Medulla oblongata (tissue), 1 donor: ENCODE data around the gene PAQR9.
"Not testable (repeated sequence)": the region's sequence is repeated elsewhere in the genome, so short reads cannot be mapped to it uniquely, and the experiment has no call there.

Experiments
- DNase-seq: peaks from one replicate; pipeline ENCODE4 v3.0.0-alpha.2; 2015; ENCODE audit errors: extremely low spot score

The PAQR9 gene

GRCh38 chr3:142963516-142964448, at the start of gene PAQR9:
Gene PAQR9, minus strand, starts transcription at chr3:142963674. Its CDS starts 338 bp downstream, at chr3:142963336.
- no peak for DNase-seq

- no peak for DNase-seq
Observed at GRCh38 chr3:143011705-143012104, 48.2 kb upstream of the PAQR9 start.

GRCh38 chr3:143010024-143010423, 46.5 kb upstream of the PAQR9 start:
- no peak for DNase-seq

GRCh38 chr3:143004823-143005222, 41.3 kb upstream of the PAQR9 start:
- DNase-seq, result no peak

- no peak for DNase-seq
Observed at GRCh38 chr3:143002727-143003126, 39.3 kb upstream of the PAQR9 start.

- peak; percentile 5 for DNase-seq
Observed at GRCh38 chr3:143002083-143002712, 38.7 kb upstream of the PAQR9 start.

GRCh38 chr3:143001369-143002082, 38.1 kb upstream of the PAQR9 start, which contains the start of gene U2SURP:
Gene U2SURP, plus strand, starts transcription at chr3:143001570. Its CDS starts 59 bp downstream, at chr3:143001629.
- peak; percentile 99 for DNase-seq

GRCh38 chr3:143001034-143001368, 37.5 kb upstream of the PAQR9 start:
- no peak for DNase-seq

GRCh38 chr3:143000528-143000927, 37.1 kb upstream of the PAQR9 start:
- no peak for DNase-seq

- DNase-seq, result no peak
Observed at GRCh38 chr3:142999881-143000280, 36.4 kb upstream of the PAQR9 start.

GRCh38 chr3:142998439-142998838, 35.0 kb upstream of the PAQR9 start:
- DNase-seq, result no peak

- DNase-seq, result no peak
Observed at GRCh38 chr3:142997330-142997729, 33.9 kb upstream of the PAQR9 start.

GRCh38 chr3:142993958-142994442, 30.5 kb upstream of the PAQR9 start:
- DNase-seq, result peak; percentile 77

- no peak for DNase-seq
Observed at GRCh38 chr3:142992323-142992722, 28.8 kb upstream of the PAQR9 start.

- no peak for DNase-seq
Observed at GRCh38 chr3:142990721-142991120, 27.2 kb upstream of the PAQR9 start.

- not testable (repeated sequence) for DNase-seq
Observed at GRCh38 chr3:142988826-142989225, 25.4 kb upstream of the PAQR9 start.

GRCh38 chr3:142988221-142988620, 24.7 kb upstream of the PAQR9 start:
- not testable (repeated sequence) for DNase-seq

- no peak for DNase-seq
Observed at GRCh38 chr3:142987707-142988106, 24.2 kb upstream of the PAQR9 start.

- DNase-seq, result peak; percentile 40
Observed at GRCh38 chr3:142987080-142987700, 23.7 kb upstream of the PAQR9 start.

GRCh38 chr3:142984255-142984654, 20.8 kb upstream of the PAQR9 start:
- DNase-seq, result no peak

- DNase-seq, result no peak
Observed at GRCh38 chr3:142983318-142983717, 19.8 kb upstream of the PAQR9 start.
